A673 (cell line): ENCODE measurements around the gene NKD2. TPM values are rescaled to one million over a fixed set of nuclear protein-coding genes. Genes with fewer than 3 reads are reported as not detected.
"Not testable (repeated sequence)": the region's sequence is repeated elsewhere in the genome, so short reads cannot be mapped to it uniquely, and the experiment has no call there.

Source experiments
- BruUV-seq: library from RNA; stranded (reverse); fragments of 400-500 nt; replicated peaks from 2 replicates; lab custom pipeline; 2021; lab: Mats Ljungman, UMichigan
- CTCF ChIA-PET: fragments of 300-600 bp; sonication (Branson Sonifier 250); formaldehyde crosslinking; loops from one replicate; lab custom pipeline; 2022; ENCODE audit warnings: antibody characterized with exemption; lab: Charles Lee
- POLR2A ChIA-PET: fragments of 300-600 bp; sonication (Branson Sonifier 250); formaldehyde crosslinking; loops from one replicate; lab custom pipeline; 2022; ENCODE audit warnings: antibody characterized with exemption; ENCODE audit not compliant: low non-redundant PET; lab: Charles Lee
- DNase-seq: peaks from one replicate; pipeline ENCODE4 v3.0.0-alpha.2; 2015; ENCODE audit warnings: low spot score
- H3K27ac ChIP-seq: fragments of 200-600 bp; sonication (generic); 2 replicates; pipeline ENCODE4 v1.5.1; 2016; ENCODE audit warnings: mixed run types, low read depth, mild to moderate bottlenecking, mixed read lengths, antibody characterized with exemption, low read length; ENCODE audit not compliant: poor library complexity, severe bottlenecking
- H3K27me3 ChIP-seq: fragments of 200-600 bp; sonication (generic); replicated peaks from 2 replicates; pipeline ENCODE4 v1.6.1; 2017; ENCODE audit warnings: mixed run types, low read depth, mild to moderate bottlenecking, mixed read lengths, antibody characterized with exemption, low read length; ENCODE audit not compliant: insufficient read depth, poor library complexity
- H3K36me3 ChIP-seq: fragments of 200-600 bp; sonication (generic); 2 replicates; pipeline ENCODE4 v1.6.1; 2016; ENCODE audit warnings: mixed run types, mild to moderate bottlenecking, mixed read lengths, antibody characterized with exemption, low read length; ENCODE audit not compliant: insufficient read depth, poor library complexity, severe bottlenecking
- H3K4me1 ChIP-seq: fragments of 200-600 bp; sonication (generic); 2 replicates; pipeline ENCODE4 v1.6.1; 2017; ENCODE audit warnings: mixed run types, mild to moderate bottlenecking, mixed read lengths, antibody characterized with exemption, low read length; ENCODE audit not compliant: insufficient read depth, poor library complexity, severe bottlenecking
- H3K4me3 ChIP-seq: fragments of 200-600 bp; sonication (generic); 2 replicates; pipeline ENCODE4 v1.5.1; 2016; ENCODE audit warnings: low read depth, mixed run types, mild to moderate bottlenecking, mixed read lengths, low read length; ENCODE audit not compliant: poor library complexity, severe bottlenecking
- H3K9me3 ChIP-seq: fragments of 200-600 bp; sonication (generic); 2 replicates; pipeline ENCODE4 v1.6.1; 2016; ENCODE audit warnings: mixed run types, low read depth, mild to moderate bottlenecking, mixed read lengths, antibody characterized with exemption, low read length; ENCODE audit not compliant: poor library complexity, severe bottlenecking
- EZH2 ChIP-seq: fragments of 200-600 bp; sonication (generic); IDR thresholded peaks from 2 replicates; pipeline ENCODE4 v1.6.1; 2017; ENCODE audit warnings: borderline replicate concordance, low read depth, mild to moderate bottlenecking, mixed read lengths, antibody characterized with exemption, low read length; ENCODE audit not compliant: poor library complexity, severe bottlenecking
- intact Hi-C: fragments of 100-400 bp; cut with micrococcal nuclease; formaldehyde crosslinking; loops from one replicate; pipeline ENCODE4 v1.10.0; 2022; ENCODE audit not compliant: unreplicated experiment
- total RNA-seq: library from RNA; stranded (reverse); gene quantifications from 2 replicates; pipeline ENCODE4 v1.2.3, GENCODE V29; 2021
- TF ChIP-seq, protein P1 (sequence below): fragments of 300-800, 200-600 bp; sonication (generic); conservative IDR thresholded peaks from 2 replicates; pipeline ENCODE4 v1.5.1; 2017; ENCODE audit warnings: low read depth, mild to moderate bottlenecking, antibody characterized with exemption, low read length, moderate library complexity, mixed read lengths

Gene NKD2
- total RNA-seq, 1 experiment from 2014 or later = 23.5 TPM

GRCh38 chr5:966941-967340 is 41.7 kb upstream of the NKD2 start:
- H3K4me1 ChIP-seq = peaks cover 14% of the 10 kb centered on the region
- no peak overlapping the region for H3K4me3 ChIP-seq
- ChIA-PET CTCF (no interaction called here), POLR2A (no interaction called here)
- intact Hi-C loops = no loop called here
- TF ChIP-seq, protein P1, sequence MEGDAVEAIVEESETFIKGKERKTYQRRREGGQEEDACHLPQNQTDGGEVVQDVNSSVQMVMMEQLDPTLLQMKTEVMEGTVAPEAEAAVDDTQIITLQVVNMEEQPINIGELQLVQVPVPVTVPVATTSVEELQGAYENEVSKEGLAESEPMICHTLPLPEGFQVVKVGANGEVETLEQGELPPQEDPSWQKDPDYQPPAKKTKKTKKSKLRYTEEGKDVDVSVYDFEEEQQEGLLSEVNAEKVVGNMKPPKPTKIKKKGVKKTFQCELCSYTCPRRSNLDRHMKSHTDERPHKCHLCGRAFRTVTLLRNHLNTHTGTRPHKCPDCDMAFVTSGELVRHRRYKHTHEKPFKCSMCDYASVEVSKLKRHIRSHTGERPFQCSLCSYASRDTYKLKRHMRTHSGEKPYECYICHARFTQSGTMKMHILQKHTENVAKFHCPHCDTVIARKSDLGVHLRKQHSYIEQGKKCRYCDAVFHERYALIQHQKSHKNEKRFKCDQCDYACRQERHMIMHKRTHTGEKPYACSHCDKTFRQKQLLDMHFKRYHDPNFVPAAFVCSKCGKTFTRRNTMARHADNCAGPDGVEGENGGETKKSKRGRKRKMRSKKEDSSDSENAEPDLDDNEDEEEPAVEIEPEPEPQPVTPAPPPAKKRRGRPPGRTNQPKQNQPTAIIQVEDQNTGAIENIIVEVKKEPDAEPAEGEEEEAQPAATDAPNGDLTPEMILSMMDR = no peak
- TF ChIP-seq EZH2 = no peak
- H3K27me3 ChIP-seq = no peaks in the 10 kb centered on the region
- BruUV-seq = no TSS peak
- DNase-seq = no peak
- H3K36me3 ChIP-seq = no peaks in the 10 kb centered on the region
- H3K9me3 ChIP-seq = no peaks in the 10 kb centered on the region
- no peak overlapping the region for H3K27ac ChIP-seq

GRCh38 chr5:968881-969280 is 39.7 kb upstream of the NKD2 start:
- TF ChIP-seq, protein P1 = no peak
- TF ChIP-seq EZH2 = no peak
- POLR2A ChIA-PET = no interaction called here

GRCh38 chr5:969408-969839 is 39.2 kb upstream of the NKD2 start:
- no peaks in the 10 kb centered on the region for H3K9me3 ChIP-seq
- H3K36me3 ChIP-seq = no peaks in the 10 kb centered on the region
- intact Hi-C loops = no loop called here
- H3K27ac ChIP-seq = no peak overlapping the region
- H3K4me1 ChIP-seq = peaks cover 14% of the 10 kb centered on the region
- H3K27me3 ChIP-seq = no peaks in the 10 kb centered on the region
- TF ChIP-seq, protein P1 = no peak
- ChIA-PET CTCF (no interaction called here), POLR2A (no interaction called here)
- no peak for DNase-seq
- BruUV-seq = no TSS peak
- H3K4me3 ChIP-seq = no peak overlapping the region

More at GRCh38 chr5:968881-969280, 39.7 kb upstream of the NKD2 start:
- H3K36me3 ChIP-seq = no peaks in the 10 kb centered on the region
- CTCF ChIA-PET = no interaction called here
- intact Hi-C loops = no loop called here
- no peak for DNase-seq
- H3K4me1 ChIP-seq = peaks cover 14% of the 10 kb centered on the region
- no peak overlapping the region for H3K27ac ChIP-seq
- no peaks in the 10 kb centered on the region for H3K27me3 ChIP-seq
- H3K4me3 ChIP-seq = no peak overlapping the region
- no peaks in the 10 kb centered on the region for H3K9me3 ChIP-seq
- no TSS peak for BruUV-seq

GRCh38 chr5:972575-972974 is 36.0 kb upstream of the NKD2 start:
- POLR2A ChIA-PET, H3K4me3 ChIP-seq, CTCF ChIA-PET, intact Hi-C loops, H3K36me3 ChIP-seq, H3K27me3 ChIP-seq, DNase-seq, H3K27ac ChIP-seq, BruUV-seq, H3K9me3 ChIP-seq: not testable (repeated sequence)
- peaks cover 14% of the 10 kb centered on the region for H3K4me1 ChIP-seq
